ENCODE data around the gene IFI27L1.
"Not testable (repeated sequence)": the region's sequence is repeated elsewhere in the genome, so short reads cannot be mapped to it uniquely, and the experiment has no call there.

The IFI27L1 gene

DNA sequence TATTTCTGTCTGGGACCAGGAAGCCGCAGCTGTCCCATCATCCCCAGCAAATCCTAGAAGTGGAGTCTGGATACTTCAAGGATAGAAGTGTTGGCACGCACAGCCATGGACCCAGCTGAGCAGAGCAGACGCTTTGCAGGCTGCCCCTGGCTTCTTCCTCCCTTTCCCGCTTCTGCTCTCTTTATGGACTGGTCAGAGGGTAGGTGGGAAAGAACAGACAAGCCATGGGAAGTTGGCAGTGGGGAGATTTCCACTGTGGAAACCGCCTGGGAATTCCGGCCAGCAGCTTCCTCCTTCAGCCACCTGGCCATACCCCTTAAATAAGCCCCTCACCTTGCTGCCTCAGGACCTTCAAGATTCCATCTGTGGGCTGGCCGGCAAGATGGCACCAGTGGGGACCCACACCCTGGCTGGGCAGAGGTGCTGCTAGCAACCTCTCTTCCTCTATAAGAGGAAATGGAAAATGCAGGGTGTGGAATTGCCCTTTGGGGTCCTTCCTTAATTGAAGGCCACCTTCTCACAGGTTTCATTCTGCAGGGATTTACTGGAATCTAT lies 34.3 kb upstream of the IFI27L1 start:
- DNase-seq (ENCODE audit: low read depth, low spot score), result no peak

DNA sequence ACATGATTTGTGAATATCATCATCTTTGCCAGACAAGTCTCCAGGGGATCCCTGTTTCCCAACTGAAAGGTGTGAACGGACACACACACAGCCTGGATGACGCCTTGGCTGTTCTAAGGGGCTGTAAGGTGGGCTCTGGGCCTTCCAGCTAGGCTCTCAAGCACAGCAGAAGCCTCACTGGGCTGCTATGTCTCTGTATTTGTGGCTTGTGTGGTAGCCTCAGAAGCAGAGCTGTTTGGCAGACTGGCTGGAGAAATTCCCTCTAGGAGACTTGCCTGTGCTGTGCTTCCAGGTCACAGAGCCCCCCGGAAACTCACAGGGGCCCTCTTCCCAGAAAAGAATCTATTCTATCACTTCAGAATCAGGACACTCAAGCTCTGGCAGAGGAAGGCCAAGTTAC lies 33.5 kb upstream of the IFI27L1 start:
- DNase-seq (ENCODE audit: low read depth, low spot score), result no peak
- H3K4me3 ChIP-seq (ENCODE audit: low read length), result no peak overlapping the region

More for the DNA sequence above, 34.3 kb upstream of the IFI27L1 start:
- H3K4me3 ChIP-seq (ENCODE audit: low read length), result no peak overlapping the region

DNA sequence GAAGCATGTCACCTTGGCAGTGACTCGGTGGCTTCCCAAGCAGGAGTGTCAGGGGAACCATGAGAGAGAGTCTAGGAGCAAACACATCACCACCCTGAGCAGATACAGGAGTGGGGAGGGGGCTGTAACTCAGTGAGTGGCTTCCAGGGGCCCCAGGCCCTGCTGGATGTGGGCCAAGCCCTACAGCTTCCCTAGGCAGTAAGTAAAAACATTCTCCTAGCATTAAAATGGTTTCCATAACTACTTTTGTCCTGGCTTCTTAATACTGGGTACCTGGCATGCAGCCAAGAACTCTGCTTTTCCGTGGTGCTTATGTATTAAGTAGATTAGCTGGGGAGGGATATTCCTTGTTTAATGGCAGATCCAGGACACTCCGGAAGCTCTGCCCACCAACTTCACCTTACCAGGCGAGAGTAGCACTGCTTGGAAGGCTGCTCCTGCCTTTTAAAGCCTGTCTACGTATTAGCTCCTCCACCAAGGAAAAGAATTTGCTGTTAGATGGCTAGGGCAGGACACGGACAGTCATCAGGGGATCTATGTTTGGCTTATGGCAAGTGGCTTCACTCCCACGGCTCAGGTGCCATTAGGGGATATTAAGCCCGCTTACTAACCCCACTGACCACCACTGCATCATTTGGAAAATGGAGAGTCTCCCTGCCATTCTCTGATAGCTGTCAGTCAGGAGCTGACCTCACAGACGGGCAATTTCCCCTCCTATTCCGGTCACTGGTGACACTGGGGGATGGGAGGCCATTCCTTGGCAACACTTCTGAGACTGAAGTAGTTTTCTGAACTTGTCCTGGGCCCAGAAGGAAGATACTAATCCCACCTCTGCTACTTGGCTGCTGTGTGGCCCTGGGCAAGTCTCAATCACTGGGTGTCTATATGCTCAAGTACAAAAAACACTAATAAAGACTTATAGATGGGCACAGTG lies 32.2 kb upstream of the IFI27L1 start:
- no peak for DNase-seq (ENCODE audit: low read depth, low spot score)
- H3K4me3 ChIP-seq (ENCODE audit: low read length), result no peak overlapping the region

DNA sequence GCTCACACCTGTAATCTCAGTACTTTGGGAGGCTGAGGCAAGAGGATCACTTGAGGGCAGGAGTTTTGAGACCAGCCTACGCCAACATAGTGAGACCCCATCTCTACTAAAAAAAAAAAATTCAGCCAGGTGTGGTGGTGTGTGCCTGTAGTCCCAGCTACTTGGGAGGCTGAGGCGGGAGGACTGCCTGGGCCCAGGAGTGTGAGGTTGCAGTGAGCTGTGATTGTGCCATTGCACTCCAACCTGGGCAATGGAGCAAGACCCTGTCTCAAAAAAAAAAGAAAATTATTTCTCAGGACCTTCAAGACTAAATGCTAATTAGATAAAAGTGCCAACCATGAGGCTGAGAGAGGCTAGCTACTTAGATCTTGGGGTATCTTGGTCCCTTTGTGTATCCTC lies 31.5 kb upstream of the IFI27L1 start:
- H3K4me3 ChIP-seq (ENCODE audit: low read length), result no peak overlapping the region
- DNase-seq (ENCODE audit: low read depth, low spot score), result no peak

DNA sequence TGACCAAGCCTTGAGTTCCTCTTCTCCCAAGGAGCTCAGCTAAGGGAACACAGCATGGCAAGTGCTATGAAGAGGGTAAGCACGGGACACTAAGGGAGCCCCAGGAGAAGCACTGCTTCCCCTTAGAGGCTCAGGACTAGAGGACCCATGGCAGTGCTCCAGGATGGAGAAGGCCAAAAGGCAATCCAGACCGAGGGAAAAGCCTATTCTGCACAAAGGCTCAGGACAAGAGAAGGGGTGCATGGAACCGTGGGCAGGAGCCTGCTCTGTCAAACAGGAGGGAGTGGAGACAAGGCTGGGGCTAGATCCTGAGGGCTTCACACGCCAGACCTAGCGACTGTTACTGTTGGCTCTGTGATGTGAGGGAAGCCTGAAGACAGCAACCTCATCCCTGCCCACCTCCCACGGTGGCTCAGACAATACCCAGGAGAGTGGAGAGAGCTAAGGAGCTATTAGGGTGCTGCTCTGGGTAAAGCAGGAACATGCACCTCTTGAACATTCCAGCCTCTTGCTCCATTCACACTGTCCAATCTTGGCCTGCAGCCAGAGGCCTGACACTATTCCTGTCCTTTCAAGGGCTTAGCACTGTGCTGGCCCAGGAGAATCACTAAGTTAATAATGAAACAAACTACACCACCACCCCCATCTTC lies 30.8 kb upstream of the IFI27L1 start:
- no peak for DNase-seq (ENCODE audit: low read depth, low spot score)

DNA sequence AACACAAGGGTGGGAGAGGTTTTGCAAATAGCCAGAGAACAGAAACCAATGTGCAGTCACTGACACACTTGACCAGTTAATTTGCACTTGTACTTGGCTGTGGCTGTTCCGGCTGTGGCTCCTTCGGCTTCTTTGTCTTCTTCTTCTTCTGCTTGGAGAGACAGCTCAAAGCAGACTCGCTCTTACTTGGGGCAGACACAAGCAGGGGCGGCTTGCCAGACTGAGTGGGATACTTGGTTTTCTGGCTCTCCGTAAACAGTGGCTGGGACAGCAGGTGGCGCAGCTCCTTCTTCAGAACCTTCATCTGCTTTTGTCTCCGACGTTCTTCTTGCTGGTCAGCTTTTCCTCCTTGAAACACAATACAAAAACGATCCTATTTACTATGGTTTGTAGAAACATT lies 30.0 kb upstream of the IFI27L1 start:
- H3K4me3 ChIP-seq (ENCODE audit: low read length), result no peak overlapping the region
- no peak for DNase-seq (ENCODE audit: low read depth, low spot score)

More for the DNA sequence above, 30.8 kb upstream of the IFI27L1 start:
- no peak overlapping the region for H3K4me3 ChIP-seq (ENCODE audit: low read length)

DNA sequence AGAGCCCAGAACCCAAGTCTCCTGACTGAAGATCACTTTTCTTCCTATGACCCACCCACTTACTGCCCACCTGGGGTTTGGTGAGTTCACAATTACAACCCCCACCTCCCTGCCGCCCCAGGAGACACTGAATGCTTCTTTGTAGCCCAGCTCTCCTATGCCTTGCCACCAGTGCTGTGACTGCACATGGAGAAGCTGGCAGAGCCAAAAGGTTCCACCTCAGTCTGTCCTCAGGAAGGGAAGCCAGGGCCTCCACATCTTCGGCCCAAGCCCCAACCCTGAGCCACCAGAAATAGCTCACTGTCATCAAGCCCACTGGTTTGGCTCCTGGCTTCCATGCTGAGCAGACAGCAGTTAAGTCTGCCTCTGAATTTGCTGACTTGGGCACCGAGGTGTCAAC lies 29.3 kb upstream of the IFI27L1 start:
- H3K4me3 ChIP-seq (ENCODE audit: low read length), result no peak overlapping the region
- no peak for DNase-seq (ENCODE audit: low read depth, low spot score)

DNA sequence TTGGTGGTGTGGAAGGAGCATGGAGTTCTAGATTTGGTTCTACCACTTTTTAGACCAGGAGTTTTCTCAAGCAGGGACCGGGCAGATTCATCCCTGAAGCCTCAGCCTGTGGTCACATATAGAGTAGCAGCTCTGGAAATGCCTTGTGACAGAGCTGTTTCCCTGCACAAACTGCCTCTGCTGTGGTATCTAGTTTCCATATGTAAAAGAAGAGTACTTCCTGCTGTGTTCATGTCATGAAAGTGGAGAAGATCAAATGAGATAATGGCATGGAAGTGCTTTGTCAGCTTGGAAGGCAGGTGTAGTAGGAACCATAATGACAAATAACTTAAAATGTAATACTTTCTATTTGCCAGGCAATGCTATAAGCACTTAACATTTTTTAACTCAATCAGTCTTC lies 28.9 kb upstream of the IFI27L1 start:
- no peak overlapping the region for H3K4me3 ChIP-seq (ENCODE audit: low read length)
- DNase-seq (ENCODE audit: low read depth, low spot score), result peak; percentile 36

DNA sequence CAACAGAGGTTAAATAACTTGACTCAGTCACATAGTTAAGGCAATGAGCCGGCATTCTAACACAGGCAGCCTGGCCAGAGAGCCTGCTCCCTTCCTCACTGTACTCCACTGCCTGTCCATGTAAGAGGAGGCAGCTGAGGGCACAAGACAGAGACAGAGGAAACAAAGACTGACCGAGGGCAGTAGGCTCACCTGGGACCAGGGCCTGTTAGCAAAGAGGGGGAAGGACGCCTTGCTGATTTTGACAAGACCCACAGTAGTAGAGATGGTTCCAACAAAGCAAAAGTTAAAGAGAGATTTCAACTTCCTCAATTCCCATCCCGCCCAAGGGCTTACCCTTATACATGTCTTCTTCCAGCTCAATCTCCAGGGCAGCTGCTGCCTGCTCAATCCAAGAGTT lies 28.4 kb upstream of the IFI27L1 start:
- DNase-seq (ENCODE audit: low read depth, low spot score), result no peak
- no peak overlapping the region for H3K4me3 ChIP-seq (ENCODE audit: low read length)

DNA sequence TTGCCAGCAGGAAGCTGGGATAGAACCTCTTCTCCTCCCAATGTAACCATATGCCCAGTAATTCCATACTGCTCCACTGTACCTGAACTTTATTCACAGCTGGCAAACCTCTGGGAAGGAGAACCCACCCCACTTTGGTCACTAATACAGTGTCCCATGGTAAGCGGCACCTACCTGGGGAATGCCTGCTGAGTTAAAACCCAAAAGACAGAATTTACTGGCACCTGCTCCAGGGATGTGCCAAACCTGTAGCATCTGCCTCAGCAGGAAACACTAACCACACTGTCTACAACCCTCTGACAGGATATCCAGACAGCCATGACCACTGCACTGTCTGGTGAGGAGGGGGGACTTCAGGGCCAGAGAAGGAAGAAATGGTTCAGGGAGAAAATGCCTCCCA lies 26.7 kb upstream of the IFI27L1 start:
- DNase-seq (ENCODE audit: low read depth, low spot score), result no peak
- H3K4me3 ChIP-seq (ENCODE audit: low read length), result no peak overlapping the region

DNA sequence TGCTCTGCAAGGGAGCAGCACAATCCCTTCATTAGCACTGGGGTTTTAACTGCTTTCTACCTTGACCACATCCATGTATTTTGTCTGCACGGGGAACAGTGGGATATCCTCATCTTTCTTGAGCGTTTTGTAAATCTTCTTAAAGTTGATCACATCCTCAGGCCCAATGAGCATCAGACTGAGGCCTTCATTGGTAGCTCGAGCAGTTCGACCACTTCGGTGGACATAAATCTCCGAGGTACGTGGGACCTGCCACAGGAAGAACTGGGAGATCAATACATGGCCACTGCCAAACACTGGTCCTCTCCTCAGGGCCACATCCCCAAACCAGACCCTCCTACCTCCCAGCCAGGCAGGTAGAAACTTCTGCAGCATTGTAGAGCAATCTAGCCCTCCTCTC lies 26.2 kb upstream of the IFI27L1 start:
- DNase-seq (ENCODE audit: low read depth, low spot score), result no peak
- H3K4me3 ChIP-seq (ENCODE audit: low read length), result no peak overlapping the region

DNA sequence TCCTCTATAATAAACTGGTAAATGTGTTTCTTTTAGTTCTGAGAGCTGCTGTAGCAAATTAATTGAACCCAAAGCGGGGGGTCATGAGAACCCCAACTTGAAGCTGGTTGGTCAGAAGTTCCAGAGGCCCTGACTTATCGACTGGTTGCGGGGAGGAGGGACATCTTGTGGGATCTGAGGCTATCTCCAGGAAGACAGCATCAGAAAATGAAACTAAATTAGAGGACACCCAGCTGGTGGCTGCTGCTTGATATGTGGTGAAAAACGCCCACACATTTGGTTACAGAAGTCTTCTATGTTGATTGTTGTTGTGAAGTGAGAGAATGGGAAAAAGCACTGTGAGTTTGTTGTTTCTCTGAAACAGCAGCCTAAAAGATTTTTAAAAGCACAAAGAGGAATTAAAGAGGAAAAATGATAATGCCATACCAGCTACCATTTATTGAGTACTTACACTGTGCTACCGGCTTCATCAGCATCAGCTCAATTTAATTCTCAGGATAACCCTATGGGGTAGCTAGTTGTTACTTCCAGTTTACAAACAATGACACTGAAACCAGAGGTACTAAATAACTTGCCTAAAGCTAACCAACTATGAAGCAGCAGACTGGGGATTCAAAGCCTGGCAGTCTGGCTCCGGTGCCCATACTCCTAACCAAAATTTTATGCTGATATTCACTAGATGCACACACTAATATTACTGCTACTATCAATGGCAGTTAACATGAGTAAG lies 24.4 kb upstream of the IFI27L1 start:
- H3K4me3 ChIP-seq (ENCODE audit: low read length), result no peak overlapping the region
- no peak for DNase-seq (ENCODE audit: low read depth, low spot score)

DNA sequence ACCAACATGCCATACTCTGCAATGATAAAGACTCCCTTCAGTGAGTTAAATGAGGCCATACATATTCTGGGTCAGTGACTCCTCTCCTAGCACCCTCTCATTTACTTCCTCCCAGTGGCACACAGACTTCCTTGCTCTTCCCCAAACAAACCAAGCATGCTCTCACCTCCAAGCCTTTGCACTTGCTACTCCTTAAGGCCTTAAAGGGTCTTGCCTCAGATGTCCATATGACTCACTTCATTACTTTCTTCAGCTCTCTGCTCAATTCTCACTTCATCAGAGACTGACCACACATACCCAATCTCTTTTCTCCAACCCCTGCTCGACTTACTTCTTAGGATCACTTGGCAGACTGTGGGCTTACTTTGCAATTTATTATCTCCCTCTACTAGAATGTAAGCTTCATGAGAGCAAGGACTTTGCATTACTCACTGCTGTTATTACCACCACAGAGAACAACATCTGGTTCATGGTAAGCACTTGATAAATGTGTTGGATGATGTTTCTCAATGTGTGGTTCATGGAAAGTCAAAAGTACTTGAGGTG lies 22.9 kb upstream of the IFI27L1 start:
- DNase-seq (ENCODE audit: low read depth, low spot score), result no peak
- no peak overlapping the region for H3K4me3 ChIP-seq (ENCODE audit: low read length)

DNA sequence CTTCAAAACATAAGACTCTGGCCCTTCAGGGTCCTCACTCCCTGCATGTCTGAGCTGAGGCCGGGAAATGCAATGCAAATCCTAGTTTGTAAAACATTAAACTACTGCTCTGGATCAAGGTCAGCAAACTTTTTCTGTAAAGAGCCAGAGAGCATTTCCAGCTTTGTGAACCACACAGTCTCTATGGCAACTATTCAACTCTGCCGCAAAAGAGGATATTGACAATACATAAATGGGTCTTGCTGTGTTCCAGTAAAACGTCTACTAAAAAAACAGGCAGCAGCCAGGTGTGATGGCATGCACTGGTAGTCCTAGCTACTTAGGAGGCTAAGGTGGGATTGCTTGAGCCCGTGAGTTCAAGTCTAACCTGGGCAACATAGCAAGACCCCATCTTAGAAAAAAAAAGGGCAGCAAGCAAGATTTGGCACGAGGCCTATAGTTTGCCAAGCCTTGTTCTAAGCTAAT lies 22.4 kb upstream of the IFI27L1 start:
- H3K4me3 ChIP-seq (ENCODE audit: low read length), result no peak overlapping the region
- no peak for DNase-seq (ENCODE audit: low read depth, low spot score)

DNA sequence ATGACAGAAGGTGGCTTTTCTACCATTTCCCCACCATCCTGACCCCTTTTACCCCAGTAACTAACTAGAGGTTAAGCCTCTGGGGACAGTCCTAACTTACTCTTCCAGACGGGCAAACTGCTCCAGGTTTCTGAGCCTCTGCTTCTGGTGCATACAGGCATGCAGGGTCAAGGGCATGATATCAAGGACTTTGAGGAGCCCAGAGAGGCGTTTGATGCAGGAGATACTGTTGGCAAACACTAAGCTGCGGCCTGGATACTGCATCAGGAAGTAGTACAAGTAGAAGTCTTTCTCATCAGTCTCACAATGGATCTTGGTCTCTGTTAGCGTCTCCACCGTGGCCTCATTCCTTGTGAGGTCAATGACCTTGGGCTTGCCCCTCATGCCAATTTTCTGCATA lies 21.1 kb upstream of the IFI27L1 start:
- no peak overlapping the region for H3K4me3 ChIP-seq (ENCODE audit: low read length)
- no peak for DNase-seq (ENCODE audit: low read depth, low spot score)

DNA sequence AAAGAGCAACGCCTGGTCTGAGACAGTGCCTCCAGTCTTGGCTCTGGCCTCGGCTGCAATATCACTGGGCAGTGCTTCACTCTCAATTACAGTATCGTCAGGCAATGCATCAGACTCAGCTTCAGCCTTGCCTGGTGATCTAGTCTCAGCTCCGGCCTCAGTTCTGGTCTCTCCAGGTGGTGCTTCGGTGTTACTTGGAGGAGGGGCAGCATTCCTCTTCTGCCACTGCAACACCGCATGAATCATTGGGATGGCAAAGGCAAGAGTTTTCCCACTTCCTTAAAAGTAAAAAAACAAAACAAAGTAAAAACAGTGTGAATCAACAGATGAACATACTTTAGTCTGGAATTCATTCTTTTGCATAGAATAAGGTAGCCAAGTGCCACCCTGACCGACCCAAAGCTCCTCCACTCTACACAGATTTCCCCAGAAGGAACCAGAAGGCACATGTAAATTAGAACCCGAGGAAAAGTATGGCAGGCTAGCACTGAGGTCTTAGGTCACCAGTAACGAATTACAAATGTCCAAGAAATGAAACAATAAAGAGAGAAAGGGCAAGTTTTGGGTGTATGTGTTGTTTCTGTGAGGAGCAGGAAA lies 18.7 kb upstream of the IFI27L1 start:
- no peak overlapping the region for H3K4me3 ChIP-seq (ENCODE audit: low read length)
- DNase-seq (ENCODE audit: low read depth, low spot score), result no peak

DNA sequence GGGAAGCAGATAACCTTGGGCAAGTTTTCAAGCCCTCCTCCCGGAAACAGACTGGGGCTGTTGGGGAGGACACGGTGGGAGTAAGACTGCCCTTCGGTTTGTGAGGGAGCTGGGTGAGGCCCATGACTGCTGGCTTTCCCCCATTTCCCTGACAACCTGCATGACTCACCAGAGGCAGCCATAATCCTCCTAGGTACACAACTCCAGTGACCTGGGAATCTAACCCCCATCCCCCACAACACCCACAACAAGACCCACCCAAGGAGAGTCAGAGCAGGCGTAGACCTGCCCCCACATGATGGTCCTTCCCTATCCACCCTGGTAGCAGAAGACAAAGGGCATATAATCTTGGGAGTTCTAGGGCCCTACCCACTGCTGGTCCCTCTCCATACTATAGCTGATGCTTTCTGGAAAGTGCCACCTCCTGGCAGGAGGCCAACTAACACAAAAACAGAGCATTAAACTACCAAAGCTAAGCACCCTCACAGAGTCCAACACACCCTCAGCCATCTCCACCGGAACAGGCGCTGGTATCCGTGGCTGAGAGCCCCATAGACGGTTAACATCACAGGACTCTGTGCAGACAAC lies 14.9 kb upstream of the IFI27L1 start:
- DNase-seq (ENCODE audit: low read depth, low spot score), result no peak
- H3K4me3 ChIP-seq (ENCODE audit: low read length), result no peak overlapping the region

DNA sequence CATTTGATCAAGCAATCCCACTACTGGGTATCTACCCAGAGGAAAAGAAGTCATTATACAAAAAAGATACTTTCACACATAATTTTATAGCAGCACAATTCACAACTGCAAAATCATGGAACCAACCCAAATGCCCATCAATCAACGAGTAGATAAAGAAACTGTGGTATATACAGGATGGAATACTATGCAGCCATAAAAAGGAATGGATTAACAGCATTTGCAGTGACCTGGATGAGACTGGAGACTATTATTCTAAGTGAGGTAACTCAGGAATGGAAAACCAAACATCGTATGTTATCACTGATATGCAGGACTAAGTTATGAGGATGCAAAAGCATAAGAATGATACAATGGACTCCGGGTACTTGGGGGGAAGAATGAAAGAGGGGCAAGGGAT lies 9.0 kb upstream of the IFI27L1 start:
- DNase-seq (ENCODE audit: low read depth, low spot score); H3K4me3 ChIP-seq (ENCODE audit: low read length): not testable (repeated sequence)

DNA sequence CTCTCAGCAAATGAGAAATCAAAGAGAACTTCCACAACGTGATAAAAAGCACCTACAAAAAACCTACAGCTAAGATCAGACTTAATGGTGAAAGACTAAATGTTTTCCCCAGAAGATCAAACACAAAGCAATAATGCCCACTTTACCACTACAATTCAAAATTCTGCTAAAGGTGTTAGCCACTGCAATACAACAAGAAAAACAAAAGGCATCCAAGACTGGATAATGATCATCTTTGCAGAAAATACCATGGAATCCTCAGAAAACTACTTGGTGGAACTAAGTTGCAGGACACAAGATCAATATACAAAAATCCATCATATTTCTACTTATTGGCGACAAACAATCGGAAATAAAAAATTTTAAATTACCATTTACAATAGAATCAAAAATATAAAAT lies 6.6 kb upstream of the IFI27L1 start:
- H3K4me3 ChIP-seq (ENCODE audit: low read length), result no peak overlapping the region
- no peak for DNase-seq (ENCODE audit: low read depth, low spot score)

Measured in Jurkat, Clone E6-1 (cell line).